Caco-2 (cell line): ENCODE results near the gene MOCS1. TPM values are rescaled to one million over a fixed set of nuclear protein-coding genes. Genes with fewer than 3 reads are reported as not detected.

Experiments
- BruUV-seq: library from RNA; stranded (reverse); fragments of 400-500 nt; replicated peaks from 2 replicates; lab custom pipeline; 2021; lab: Mats Ljungman, UMichigan
- CTCF ChIA-PET: fragments of 300-600 bp; sonication (Branson Sonifier 250); formaldehyde crosslinking; loops from one replicate; lab custom pipeline; 2022; ENCODE audit warnings: antibody characterized with exemption; lab: Charles Lee
- POLR2A ChIA-PET: fragments of 300-600 bp; sonication (Branson Sonifier 250); formaldehyde crosslinking; loops from one replicate; lab custom pipeline; 2022; ENCODE audit warnings: antibody characterized with exemption; lab: Charles Lee
- DNase-seq, 2 experiments: peaks; one replicate each; pipeline versions ENCODE4 v3.0.0 to v3.0.0-alpha.2; 2020 to 2022
- H3K27me3 ChIP-seq: replicated peaks from 2 replicates; pipeline ENCODE4 v1.6.0; 2011; ENCODE audit warnings: low read length; ENCODE audit not compliant: control insufficient read depth, insufficient read depth
- H3K36me3 ChIP-seq: 2 replicates; pipeline ENCODE4 v1.5.1; 2011; ENCODE audit warnings: low read length; ENCODE audit not compliant: control insufficient read depth, insufficient read depth
- H3K4me1 ChIP-seq: fragments of 250-450 bp; sonication (Bioruptor Pico); 2 replicates; pipeline ENCODE4 v1.5.1; 2020; ENCODE audit warnings: mild to moderate bottlenecking
- H3K4me3 ChIP-seq: 2 replicates; pipeline ENCODE4 v1.5.1; 2011; ENCODE audit warnings: low read depth, mild to moderate bottlenecking, control low read depth, low read length
- H3K9me3 ChIP-seq: fragments of 250-450 bp; sonication (Bioruptor Pico); 2 replicates; pipeline ENCODE4 v1.5.1; 2020; ENCODE audit warnings: mild to moderate bottlenecking, moderate library complexity
- H3K27ac Mint-ChIP-seq: one replicate; pipeline ENCODE4 v1.8.0; 2022; ENCODE audit warnings: mixed read lengths; ENCODE audit not compliant: unreplicated experiment
- H3K27me3 Mint-ChIP-seq: one replicate; pipeline ENCODE4 v1.8.0; 2022; ENCODE audit warnings: mixed read lengths; ENCODE audit not compliant: insufficient read depth, unreplicated experiment
- H3K36me3 Mint-ChIP-seq: one replicate; pipeline ENCODE4 v1.8.0; 2022; ENCODE audit warnings: mild to moderate bottlenecking, mixed read lengths; ENCODE audit not compliant: insufficient read depth, unreplicated experiment
- H3K4me1 Mint-ChIP-seq: one replicate; pipeline ENCODE4 v1.8.0; 2022; ENCODE audit warnings: low read depth, mixed read lengths; ENCODE audit not compliant: unreplicated experiment
- H3K4me3 Mint-ChIP-seq: one replicate; pipeline ENCODE4 v1.8.0; 2022; ENCODE audit warnings: mild to moderate bottlenecking, moderate library complexity, mixed read lengths; ENCODE audit not compliant: unreplicated experiment
- H3K9me3 Mint-ChIP-seq: one replicate; pipeline ENCODE4 v1.8.0; 2022; ENCODE audit warnings: mixed read lengths; ENCODE audit not compliant: unreplicated experiment
- CTCF ChIP-seq, 2 experiments: fragments of 200-600 bp in 1 of 2; IDR thresholded peaks; 1 replicate in 1 of 2; 2 replicates in 1 of 2; pipeline versions ENCODE4 v1.5.1 to v1.8.0; 2011 to 2022; ENCODE audit warnings: antibody characterized with exemption in 1 of 2, control low read depth in 1 of 2, inconsistent platforms in 1 of 2, low read depth in 1 of 2, low read length in 1 of 2, mild to moderate bottlenecking in 1 of 2, moderate library complexity in 1 of 2; ENCODE audit not compliant: insufficient read depth in 1 of 2, severe bottlenecking in 1 of 2, unreplicated experiment in 1 of 2
- intact Hi-C: fragments of 100-400 bp; cut with micrococcal nuclease; formaldehyde crosslinking; loops from one replicate; pipeline ENCODE4 v1.10.0; 2022; ENCODE audit not compliant: unreplicated experiment
- total RNA-seq: library from RNA; stranded (reverse); gene quantifications from 2 replicates; pipeline ENCODE4 v1.2.3, GENCODE V29; 2022

Gene MOCS1
- total RNA-seq, 1 experiment from 2014 or later = 44.7 TPM

- H3K4me3 Mint-ChIP-seq = no peak overlapping the region
- no peak for TF ChIP-seq CTCF (IDR thresholded peaks at IDR 0.05; ENCODE audit: insufficient read depth in 1 of 2, low read depth in 1 of 2, low read length in 1 of 2, severe bottlenecking in 1 of 2, unreplicated experiment in 1 of 2)
- BruUV-seq = no TSS peak
- Histone ChIP-seq H3K4me3 (no peak overlapping the region), H3K9me3 (no peaks in the 10 kb centered on the region), H3K27me3 (no peaks in the 10 kb centered on the region), H3K4me1 (peaks cover 14% of the 10 kb centered on the region; the same call in 1 of the 2 replicates), H3K36me3 (no peaks in the 10 kb centered on the region)
- H3K27me3 Mint-ChIP-seq = no peaks in the 10 kb centered on the region
- no peak overlapping the region for H3K27ac Mint-ChIP-seq
- H3K36me3 Mint-ChIP-seq = no peaks in the 10 kb centered on the region
- ChIA-PET POLR2A (no interaction called here), CTCF (no interaction called here)
- intact Hi-C loops = no loop called here
- no peaks in the 10 kb centered on the region for H3K4me1 Mint-ChIP-seq
- no peak for DNase-seq
- H3K9me3 Mint-ChIP-seq = no peaks in the 10 kb centered on the region
Observed at GRCh38 chr6:39889229-39889628, 45.0 kb downstream of the MOCS1 start.

DNA sequence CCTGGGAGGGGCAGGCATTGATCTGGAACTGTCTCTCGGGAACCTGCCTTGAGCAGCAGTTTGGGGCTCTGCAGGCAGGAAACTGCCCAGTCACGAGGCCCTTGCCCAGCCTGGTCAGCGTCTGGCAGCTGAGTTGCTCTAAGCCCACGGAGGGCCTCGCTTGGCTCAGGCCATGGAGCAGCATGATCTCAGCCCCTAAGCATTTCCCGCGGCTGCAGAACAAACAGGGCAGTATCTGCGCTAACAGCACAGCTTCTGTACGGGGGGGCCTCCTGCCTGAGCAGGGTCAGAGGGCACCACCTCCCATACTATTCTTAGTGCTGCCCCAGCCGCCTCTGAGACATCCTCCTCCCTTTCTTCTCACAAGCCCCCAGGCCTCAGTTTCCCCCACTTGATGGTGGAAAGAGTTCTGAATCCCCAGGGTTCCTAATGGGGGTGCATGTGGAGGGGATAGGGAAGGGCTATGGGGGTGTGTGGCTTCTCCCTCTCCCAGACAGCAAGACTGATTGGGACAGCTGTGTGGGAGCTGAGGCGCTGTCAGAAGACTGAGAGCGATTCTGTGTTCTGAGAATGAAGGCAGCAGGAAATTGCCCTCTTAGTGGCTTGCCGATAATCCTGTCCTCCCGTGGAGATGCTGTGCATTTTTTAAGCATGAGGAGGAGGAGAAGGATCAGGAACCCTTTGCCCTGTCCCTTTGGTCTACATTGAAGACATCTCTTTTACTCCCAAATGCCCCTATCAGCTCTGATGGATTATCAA lies 46.4 kb downstream of the MOCS1 start:
- Histone ChIP-seq H3K27me3 (no peaks in the 10 kb centered on the region), H3K4me3 (no peak overlapping the region), H3K9me3 (no peaks in the 10 kb centered on the region), H3K36me3 (no peaks in the 10 kb centered on the region), H3K4me1 (peaks cover 14% of the 10 kb centered on the region; the same call in 1 of the 2 replicates)
- POLR2A ChIA-PET = no interaction called here
- H3K27ac Mint-ChIP-seq = no peak overlapping the region
- no peak for TF ChIP-seq CTCF (IDR thresholded peaks at IDR 0.05; ENCODE audit: insufficient read depth in 1 of 2, low read depth in 1 of 2, low read length in 1 of 2, severe bottlenecking in 1 of 2, unreplicated experiment in 1 of 2)
- no peak overlapping the region for H3K4me3 Mint-ChIP-seq
- intact Hi-C loops = no loop called here
- DNase-seq = peak; percentile 28 to 65
- no peaks in the 10 kb centered on the region for H3K4me1 Mint-ChIP-seq
- no peaks in the 10 kb centered on the region for H3K27me3 Mint-ChIP-seq
- no TSS peak for BruUV-seq
- no peaks in the 10 kb centered on the region for H3K9me3 Mint-ChIP-seq
- CTCF ChIA-PET = no interaction called here
- no peaks in the 10 kb centered on the region for H3K36me3 Mint-ChIP-seq

- Mint-ChIP-seq H3K36me3 (no peaks in the 10 kb centered on the region), H3K27me3 (no peaks in the 10 kb centered on the region), H3K27ac (no peak overlapping the region), H3K4me3 (no peak overlapping the region), H3K9me3 (no peaks in the 10 kb centered on the region), H3K4me1 (no peaks in the 10 kb centered on the region)
- POLR2A ChIA-PET = no interaction called here
- CTCF ChIA-PET = no interaction called here
- no TSS peak for BruUV-seq
- peaks cover 14% of the 10 kb centered on the region; the same call in 1 of the 2 replicates for H3K4me1 ChIP-seq
- DNase-seq = no peak
- H3K9me3 ChIP-seq = no peaks in the 10 kb centered on the region
- TF ChIP-seq CTCF (IDR thresholded peaks at IDR 0.05; ENCODE audit: insufficient read depth in 1 of 2, low read depth in 1 of 2, low read length in 1 of 2, severe bottlenecking in 1 of 2, unreplicated experiment in 1 of 2) = no peak
- H3K27me3 ChIP-seq = no peaks in the 10 kb centered on the region
- H3K4me3 ChIP-seq = no peak overlapping the region
- intact Hi-C loops = no loop called here
- H3K36me3 ChIP-seq = no peaks in the 10 kb centered on the region
Observed at GRCh38 chr6:39886871-39887270, 47.4 kb downstream of the MOCS1 start.
